H1 (cell line): ENCODE data around the gene LRRC10. TPM values are rescaled to one million over a fixed set of nuclear protein-coding genes. Genes with fewer than 3 reads are reported as not detected.

Source experiments
- CTCF ChIP-seq, 3 experiments: IDR thresholded peaks; 1 replicate in 2 of 3; 2 replicates in 1 of 3; pipeline versions ENCODE4 v1.5.1 to v1.6.1; 2011; ENCODE audit warnings: low read length in 3 of 3, mild to moderate bottlenecking in 3 of 3, inconsistent platforms in 2 of 3, low read depth in 1 of 3, moderate library complexity in 1 of 3; ENCODE audit not compliant: insufficient read depth in 1 of 3; ENCODE audit errors: control extremely low read depth in 1 of 3
- POLR2A ChIP-seq, 2 experiments: IDR thresholded peaks; 1 replicate in 1 of 2; 2 replicates in 1 of 2; pipeline ENCODE4 v1.6.1; 2011; ENCODE audit warnings: low read depth in 2 of 2, low read length in 2 of 2, mild to moderate bottlenecking in 2 of 2; ENCODE audit errors: control extremely low read depth in 1 of 2
- polyA plus RNA-seq, 7 experiments: library from polyadenylated mRNA; depleted of rRNA in 3 of 7; stranded (reverse) in 5 of 7; unstranded in 2 of 7; fragments of >200 nt in 5 of 7; fragments of 200-250 nt in 2 of 7; gene quantifications; 1 replicate in 5 of 7; 2 replicates in 1 of 7; 4 replicates in 1 of 7; pipeline versions ENCODE4 v1.2.1 to v1.2.3, GENCODE V29; 2011 to 2013; ENCODE audit warnings: missing spikeins in 2 of 7, mixed read lengths in 2 of 7
- total RNA-seq: library from RNA; stranded (reverse); fragmentation: NEBNext Ultra II Directional; extraction: Animal tissue kit (Norgen Biotek cat#: 25700); gene quantifications from 2 replicates; pipeline ENCODE4 v1.2.1, GENCODE V29; 2021
- TF ChIP-seq, protein P1 (sequence below): fragments of 300-600 bp; sonication (generic); IDR thresholded peaks from 2 replicates; pipeline ENCODE4 v1.7.1; 2012; ENCODE audit warnings: low read length, moderate library complexity, mild to moderate bottlenecking, inconsistent platforms; ENCODE audit not compliant: insufficient replicate concordance

Gene LRRC10
- total and polyA plus RNA-seq, 2 of the 8 experiments (the other 6 are each of a cell fraction or from before 2014, with no cell fraction given) = not detected

GRCh38 chr12:69601962-69602685, 8.6 kb downstream of the LRRC10 start (continued):
- TF ChIP-seq, protein P1, sequence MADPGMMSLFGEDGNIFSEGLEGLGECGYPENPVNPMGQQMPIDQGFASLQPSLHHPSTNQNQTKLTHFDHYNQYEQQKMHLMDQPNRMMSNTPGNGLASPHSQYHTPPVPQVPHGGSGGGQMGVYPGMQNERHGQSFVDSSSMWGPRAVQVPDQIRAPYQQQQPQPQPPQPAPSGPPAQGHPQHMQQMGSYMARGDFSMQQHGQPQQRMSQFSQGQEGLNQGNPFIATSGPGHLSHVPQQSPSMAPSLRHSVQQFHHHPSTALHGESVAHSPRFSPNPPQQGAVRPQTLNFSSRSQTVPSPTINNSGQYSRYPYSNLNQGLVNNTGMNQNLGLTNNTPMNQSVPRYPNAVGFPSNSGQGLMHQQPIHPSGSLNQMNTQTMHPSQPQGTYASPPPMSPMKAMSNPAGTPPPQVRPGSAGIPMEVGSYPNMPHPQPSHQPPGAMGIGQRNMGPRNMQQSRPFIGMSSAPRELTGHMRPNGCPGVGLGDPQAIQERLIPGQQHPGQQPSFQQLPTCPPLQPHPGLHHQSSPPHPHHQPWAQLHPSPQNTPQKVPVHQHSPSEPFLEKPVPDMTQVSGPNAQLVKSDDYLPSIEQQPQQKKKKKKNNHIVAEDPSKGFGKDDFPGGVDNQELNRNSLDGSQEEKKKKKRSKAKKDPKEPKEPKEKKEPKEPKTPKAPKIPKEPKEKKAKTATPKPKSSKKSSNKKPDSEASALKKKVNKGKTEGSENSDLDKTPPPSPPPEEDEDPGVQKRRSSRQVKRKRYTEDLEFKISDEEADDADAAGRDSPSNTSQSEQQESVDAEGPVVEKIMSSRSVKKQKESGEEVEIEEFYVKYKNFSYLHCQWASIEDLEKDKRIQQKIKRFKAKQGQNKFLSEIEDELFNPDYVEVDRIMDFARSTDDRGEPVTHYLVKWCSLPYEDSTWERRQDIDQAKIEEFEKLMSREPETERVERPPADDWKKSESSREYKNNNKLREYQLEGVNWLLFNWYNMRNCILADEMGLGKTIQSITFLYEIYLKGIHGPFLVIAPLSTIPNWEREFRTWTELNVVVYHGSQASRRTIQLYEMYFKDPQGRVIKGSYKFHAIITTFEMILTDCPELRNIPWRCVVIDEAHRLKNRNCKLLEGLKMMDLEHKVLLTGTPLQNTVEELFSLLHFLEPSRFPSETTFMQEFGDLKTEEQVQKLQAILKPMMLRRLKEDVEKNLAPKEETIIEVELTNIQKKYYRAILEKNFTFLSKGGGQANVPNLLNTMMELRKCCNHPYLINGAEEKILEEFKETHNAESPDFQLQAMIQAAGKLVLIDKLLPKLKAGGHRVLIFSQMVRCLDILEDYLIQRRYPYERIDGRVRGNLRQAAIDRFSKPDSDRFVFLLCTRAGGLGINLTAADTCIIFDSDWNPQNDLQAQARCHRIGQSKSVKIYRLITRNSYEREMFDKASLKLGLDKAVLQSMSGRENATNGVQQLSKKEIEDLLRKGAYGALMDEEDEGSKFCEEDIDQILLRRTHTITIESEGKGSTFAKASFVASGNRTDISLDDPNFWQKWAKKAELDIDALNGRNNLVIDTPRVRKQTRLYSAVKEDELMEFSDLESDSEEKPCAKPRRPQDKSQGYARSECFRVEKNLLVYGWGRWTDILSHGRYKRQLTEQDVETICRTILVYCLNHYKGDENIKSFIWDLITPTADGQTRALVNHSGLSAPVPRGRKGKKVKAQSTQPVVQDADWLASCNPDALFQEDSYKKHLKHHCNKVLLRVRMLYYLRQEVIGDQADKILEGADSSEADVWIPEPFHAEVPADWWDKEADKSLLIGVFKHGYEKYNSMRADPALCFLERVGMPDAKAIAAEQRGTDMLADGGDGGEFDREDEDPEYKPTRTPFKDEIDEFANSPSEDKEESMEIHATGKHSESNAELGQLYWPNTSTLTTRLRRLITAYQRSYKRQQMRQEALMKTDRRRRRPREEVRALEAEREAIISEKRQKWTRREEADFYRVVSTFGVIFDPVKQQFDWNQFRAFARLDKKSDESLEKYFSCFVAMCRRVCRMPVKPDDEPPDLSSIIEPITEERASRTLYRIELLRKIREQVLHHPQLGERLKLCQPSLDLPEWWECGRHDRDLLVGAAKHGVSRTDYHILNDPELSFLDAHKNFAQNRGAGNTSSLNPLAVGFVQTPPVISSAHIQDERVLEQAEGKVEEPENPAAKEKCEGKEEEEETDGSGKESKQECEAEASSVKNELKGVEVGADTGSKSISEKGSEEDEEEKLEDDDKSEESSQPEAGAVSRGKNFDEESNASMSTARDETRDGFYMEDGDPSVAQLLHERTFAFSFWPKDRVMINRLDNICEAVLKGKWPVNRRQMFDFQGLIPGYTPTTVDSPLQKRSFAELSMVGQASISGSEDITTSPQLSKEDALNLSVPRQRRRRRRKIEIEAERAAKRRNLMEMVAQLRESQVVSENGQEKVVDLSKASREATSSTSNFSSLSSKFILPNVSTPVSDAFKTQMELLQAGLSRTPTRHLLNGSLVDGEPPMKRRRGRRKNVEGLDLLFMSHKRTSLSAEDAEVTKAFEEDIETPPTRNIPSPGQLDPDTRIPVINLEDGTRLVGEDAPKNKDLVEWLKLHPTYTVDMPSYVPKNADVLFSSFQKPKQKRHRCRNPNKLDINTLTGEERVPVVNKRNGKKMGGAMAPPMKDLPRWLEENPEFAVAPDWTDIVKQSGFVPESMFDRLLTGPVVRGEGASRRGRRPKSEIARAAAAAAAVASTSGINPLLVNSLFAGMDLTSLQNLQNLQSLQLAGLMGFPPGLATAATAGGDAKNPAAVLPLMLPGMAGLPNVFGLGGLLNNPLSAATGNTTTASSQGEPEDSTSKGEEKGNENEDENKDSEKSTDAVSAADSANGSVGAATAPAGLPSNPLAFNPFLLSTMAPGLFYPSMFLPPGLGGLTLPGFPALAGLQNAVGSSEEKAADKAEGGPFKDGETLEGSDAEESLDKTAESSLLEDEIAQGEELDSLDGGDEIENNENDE = no peak
- TF ChIP-seq CTCF (IDR thresholded peaks at IDR 0.05; ENCODE audit: control extremely low read depth in 1 of 3, insufficient read depth in 1 of 3, low read depth in 1 of 3, low read length in 3 of 3) (no peak), POLR2A (IDR thresholded peaks at IDR 0.05; ENCODE audit: control extremely low read depth in 1 of 2, low read depth in 2 of 2, low read length in 2 of 2) (no peak)
